Measurements from ENCODE around the gene ZDHHC9.
A peak's percentile ranks its signal among the peaks of the same experiment; 100 is the strongest.

Gene ZDHHC9

DNA sequence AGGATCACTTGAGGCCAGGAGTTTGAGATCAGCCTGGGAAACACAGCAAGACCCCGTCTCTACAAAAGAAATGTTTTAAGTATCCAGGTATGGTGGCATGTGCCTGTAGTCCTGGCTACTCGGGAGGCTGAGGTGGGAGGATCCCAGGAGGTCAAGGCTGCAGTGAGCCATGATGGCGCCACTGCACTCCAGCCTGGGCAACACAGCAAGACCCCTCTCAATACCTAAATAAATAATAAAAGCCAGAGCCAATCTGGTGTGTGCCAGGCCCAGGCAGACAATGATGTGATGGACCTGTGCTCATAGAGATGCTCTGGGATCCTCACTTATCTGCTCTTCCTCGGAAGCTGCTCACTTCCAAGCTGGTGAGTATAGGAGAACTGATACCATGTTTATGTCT is 82.1 kb downstream of the ZDHHC9 start:
- no peak for DNase-seq

DNA sequence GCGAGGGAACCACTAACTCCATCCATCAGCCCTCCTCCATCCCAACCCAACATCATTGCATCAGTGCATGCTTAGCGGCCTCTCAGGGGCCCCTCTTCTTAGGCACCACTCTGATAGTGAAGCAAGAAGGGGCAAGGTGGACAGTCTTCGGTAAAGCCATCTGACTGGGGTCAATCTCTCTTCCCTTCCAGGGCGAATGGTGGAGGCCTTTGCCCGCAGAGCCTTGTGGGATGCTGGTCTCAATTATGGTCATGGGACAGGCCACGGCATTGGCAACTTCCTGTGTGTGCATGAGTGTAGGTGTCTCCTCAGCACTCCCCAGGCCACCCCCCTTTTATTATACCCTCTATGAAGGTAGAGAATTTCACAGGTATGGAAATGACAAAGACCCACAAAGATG is 82.7 kb downstream of the ZDHHC9 start:
- no peak for DNase-seq

DNA sequence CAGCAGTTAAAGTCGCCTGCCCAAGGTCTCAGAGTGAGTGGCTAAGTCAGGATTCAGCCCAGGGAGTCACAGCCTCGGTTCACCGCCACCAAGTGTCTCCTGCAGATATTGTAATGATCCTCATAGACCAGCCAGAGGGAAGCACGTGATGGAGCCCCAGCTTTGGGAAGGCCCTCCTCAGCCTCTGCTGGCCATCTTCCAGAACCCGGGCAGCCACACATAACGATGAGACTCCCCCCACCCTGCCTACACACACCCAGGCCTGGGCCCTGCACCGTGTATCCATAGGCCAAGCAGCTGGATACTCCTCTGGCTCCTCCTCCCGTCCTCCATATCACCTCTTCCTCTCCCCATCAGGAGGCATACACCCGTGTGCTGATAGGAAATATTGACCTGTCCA is 83.5 kb downstream of the ZDHHC9 start:
- no peak for DNase-seq

DNA sequence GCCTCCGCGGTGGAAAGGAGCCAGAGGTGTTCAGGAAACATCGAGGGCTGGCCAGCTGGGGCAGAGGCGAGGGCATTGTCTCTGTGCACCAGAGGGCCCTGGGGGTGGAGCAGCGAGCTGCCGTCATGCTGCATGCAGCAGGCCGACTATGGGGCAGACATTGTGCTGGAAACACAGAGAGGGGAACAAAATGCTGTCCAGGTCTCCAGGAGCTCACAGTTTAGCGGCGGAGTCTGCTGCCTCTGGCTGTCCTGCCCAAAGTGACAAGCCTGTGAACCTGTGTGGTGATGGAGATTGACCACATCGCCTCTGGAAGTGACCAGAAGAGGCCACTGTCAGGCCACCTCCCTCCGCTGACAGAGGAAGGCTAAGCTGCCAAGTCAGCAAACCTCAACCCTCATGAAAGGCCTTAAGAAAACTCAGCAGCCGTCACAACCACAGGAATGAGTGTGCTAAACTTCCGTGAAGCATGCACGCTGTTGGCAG is 84.1 kb downstream of the ZDHHC9 start:
- peak; percentile 68 for DNase-seq

DNA sequence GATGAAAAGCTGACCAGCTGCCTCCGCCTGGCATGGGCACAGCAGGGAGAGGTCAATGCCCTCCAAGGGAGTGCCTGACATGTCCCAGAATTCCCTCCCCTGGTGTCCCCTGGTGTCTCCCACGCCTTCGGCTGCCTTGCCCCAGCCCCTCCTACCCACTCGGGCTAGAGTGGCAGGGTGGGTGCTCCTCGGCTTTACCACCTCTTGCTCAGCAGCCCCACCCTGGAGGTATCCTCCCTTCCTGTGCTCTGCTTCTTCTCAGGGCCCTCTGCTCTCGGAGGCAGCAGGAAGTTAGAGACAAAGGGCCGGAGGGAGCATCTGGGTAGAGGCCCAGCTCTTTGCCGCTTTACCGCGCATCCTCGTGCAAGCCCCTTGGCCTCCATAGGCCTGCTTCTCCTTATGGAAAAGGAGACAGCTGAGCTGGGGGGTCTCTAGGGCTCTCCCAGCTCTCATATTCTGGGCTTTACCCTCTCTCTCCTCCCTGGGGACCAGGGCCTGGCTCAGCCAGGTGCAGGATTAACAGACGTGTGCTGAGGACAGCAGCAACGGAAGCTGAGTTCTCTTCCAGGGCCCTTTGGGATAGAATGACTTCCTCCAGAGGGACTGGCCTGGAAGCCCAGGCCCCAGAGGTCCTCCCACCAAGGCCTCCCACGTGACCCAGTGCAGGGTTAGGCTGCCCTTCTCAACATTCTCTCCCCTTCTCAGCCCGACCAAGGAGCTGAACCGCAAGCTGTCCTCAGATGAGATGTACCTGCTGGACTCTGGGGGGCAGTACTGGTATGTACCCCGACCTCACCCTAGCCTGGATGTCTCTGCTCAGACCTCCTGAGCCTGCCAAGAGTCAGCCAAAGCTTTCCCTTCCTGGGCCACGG is 87.7 kb downstream of the ZDHHC9 start:
- DNase-seq, result peak; percentile 32

DNA sequence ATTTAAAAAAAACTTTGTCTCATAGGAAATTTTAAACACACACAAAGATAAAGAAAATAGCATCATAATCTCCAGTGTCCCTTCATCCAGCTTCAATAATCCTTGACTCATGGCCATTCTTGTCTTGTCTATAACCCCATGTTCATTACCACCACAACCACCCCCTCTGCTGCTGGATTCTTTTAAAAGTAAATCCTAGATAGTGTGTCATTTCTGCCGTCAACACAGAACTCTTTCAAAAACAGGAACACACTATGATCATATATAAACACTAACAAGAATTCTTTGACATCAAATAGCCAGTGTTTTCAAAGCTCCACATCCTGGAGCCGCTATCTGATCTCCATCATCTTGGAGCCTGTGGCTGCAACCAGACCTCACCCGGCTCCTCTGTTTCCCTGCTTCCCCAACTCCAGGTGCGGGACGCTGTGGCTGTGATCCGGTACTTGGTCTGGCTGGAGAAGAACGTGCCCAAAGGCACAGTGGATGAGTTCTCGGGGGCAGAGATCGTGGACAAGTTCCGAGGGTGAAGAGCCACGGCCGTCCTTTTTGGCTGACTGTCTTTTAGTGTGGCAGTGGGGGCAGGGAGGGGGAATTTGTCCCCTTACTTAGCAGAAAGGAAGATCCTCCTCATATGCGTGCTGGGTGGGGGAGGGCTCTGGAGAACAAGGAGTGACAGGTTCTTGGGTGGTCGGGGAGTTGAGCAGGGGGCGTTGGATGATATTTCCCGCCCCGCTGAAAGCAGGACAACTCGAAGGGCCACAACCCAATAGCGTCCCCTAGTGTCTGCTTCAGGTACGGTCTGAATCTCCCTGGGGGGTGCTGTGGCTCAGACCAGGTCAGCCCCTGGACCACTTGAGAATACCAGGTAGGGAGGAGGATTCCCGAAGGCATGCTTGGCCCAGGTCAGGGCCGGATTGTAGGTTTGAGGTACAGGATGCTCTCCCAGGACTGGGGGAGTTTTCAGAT is 89.3 kb downstream of the ZDHHC9 start:
- no peak for DNase-seq
